IPS-20b (cell line): ENCODE results near the gene TAB2.

Experiments used
- H3K27ac ChIP-seq: one replicate; pipeline ENCODE4 v1.5.1; 2013; ENCODE audit warnings: low read length
- H3K27me3 ChIP-seq: 2 replicates; pipeline ENCODE4 v1.6.1; 2013; ENCODE audit warnings: mild to moderate bottlenecking, low read length, inconsistent platforms; ENCODE audit not compliant: insufficient read depth
- H3K36me3 ChIP-seq: 2 replicates; pipeline ENCODE4 v1.6.1; 2013; ENCODE audit warnings: low read depth, mild to moderate bottlenecking, inconsistent platforms, low read length, moderate library complexity; ENCODE audit not compliant: insufficient read depth
- H3K4me1 ChIP-seq: 2 replicates; pipeline ENCODE4 v1.6.1; 2013; ENCODE audit warnings: mild to moderate bottlenecking, control low read depth, inconsistent platforms, low read length, moderate library complexity; ENCODE audit not compliant: insufficient read depth
- H3K4me3 ChIP-seq: 2 replicates; pipeline ENCODE4 v1.5.1; 2013; ENCODE audit warnings: mild to moderate bottlenecking, low read length, inconsistent platforms
- H3K9ac ChIP-seq: 2 replicates; pipeline ENCODE4 v1.6.1; 2013; ENCODE audit warnings: low read depth, mild to moderate bottlenecking, inconsistent platforms, low read length, moderate library complexity
- H3K9me3 ChIP-seq: 2 replicates; pipeline ENCODE4 v1.6.1; 2013; ENCODE audit warnings: mild to moderate bottlenecking, low read depth, low read length, inconsistent platforms; ENCODE audit not compliant: insufficient read depth

The TAB2 gene

GRCh38 chr6:149449831-149450678, 132.5 kb downstream of the TAB2 start:
- Histone ChIP-seq H3K36me3 (no peaks in the 10 kb centered on the region), H3K9ac (no peak overlapping the region), H3K4me3 (peak overlapping the region; percentile 58; the same call in 1 of the 2 replicates), H3K27ac (no peak overlapping the region), H3K27me3 (peaks cover 55% of the 10 kb centered on the region), H3K9me3 (no peaks in the 10 kb centered on the region), H3K4me1 (no peaks in the 10 kb centered on the region)

GRCh38 chr6:149450679-149451375, 133.3 kb downstream of the TAB2 start:
- Histone ChIP-seq H3K36me3 (no peaks in the 10 kb centered on the region), H3K4me1 (no peaks in the 10 kb centered on the region), H3K4me3 (peak overlapping the region; percentile 58; the same call in 1 of the 2 replicates), H3K27me3 (peaks cover 55% of the 10 kb centered on the region), H3K9ac (no peak overlapping the region), H3K9me3 (no peaks in the 10 kb centered on the region), H3K27ac (no peak overlapping the region)

- no peak overlapping the region for H3K9ac ChIP-seq
- H3K9me3 ChIP-seq, result no peaks in the 10 kb centered on the region
- H3K27ac ChIP-seq, result no peak overlapping the region
- peaks cover 55% of the 10 kb centered on the region for H3K27me3 ChIP-seq
- no peaks in the 10 kb centered on the region for H3K36me3 ChIP-seq
- peak overlapping the region; percentile 58 for H3K4me3 ChIP-seq
- H3K4me1 ChIP-seq, result no peaks in the 10 kb centered on the region
Observed at GRCh38 chr6:149451376-149452036, 134.0 kb downstream of the TAB2 start.

- no peaks in the 10 kb centered on the region for H3K9me3 ChIP-seq
- no peaks in the 10 kb centered on the region for H3K4me1 ChIP-seq
- no peak overlapping the region for H3K4me3 ChIP-seq
- no peaks in the 10 kb centered on the region for H3K36me3 ChIP-seq
- peaks cover 55% of the 10 kb centered on the region for H3K27me3 ChIP-seq
- no peak overlapping the region for H3K27ac ChIP-seq
- no peak overlapping the region for H3K9ac ChIP-seq
Observed at GRCh38 chr6:149452037-149452939, 134.8 kb downstream of the TAB2 start.

- Histone ChIP-seq H3K27ac (no peak overlapping the region), H3K4me3 (no peak overlapping the region), H3K4me1 (no peaks in the 10 kb centered on the region), H3K9me3 (no peaks in the 10 kb centered on the region), H3K36me3 (no peaks in the 10 kb centered on the region), H3K9ac (no peak overlapping the region), H3K27me3 (peaks cover 52% of the 10 kb centered on the region)
Observed at GRCh38 chr6:149453597-149454345, 136.3 kb downstream of the TAB2 start.

- Histone ChIP-seq H3K36me3 (no peaks in the 10 kb centered on the region), H3K9ac (no peak overlapping the region), H3K27ac (no peak overlapping the region)
Observed at GRCh38 chr6:149454346-149454848, 136.9 kb downstream of the TAB2 start.

GRCh38 chr6:149455031-149455732, 137.7 kb downstream of the TAB2 start:
- Histone ChIP-seq H3K27ac (no peak overlapping the region), H3K4me1 (no peaks in the 10 kb centered on the region), H3K4me3 (no peak overlapping the region), H3K27me3 (peaks cover 40% of the 10 kb centered on the region), H3K9me3 (no peaks in the 10 kb centered on the region), H3K9ac (no peak overlapping the region), H3K36me3 (no peaks in the 10 kb centered on the region)

More at GRCh38 chr6:149454346-149454848, 136.9 kb downstream of the TAB2 start:
- Histone ChIP-seq H3K9me3 (no peaks in the 10 kb centered on the region), H3K4me3 (no peak overlapping the region), H3K27me3 (peaks cover 48% of the 10 kb centered on the region), H3K4me1 (no peaks in the 10 kb centered on the region)

- no peak overlapping the region for H3K4me3 ChIP-seq
- H3K4me1 ChIP-seq, result no peaks in the 10 kb centered on the region
- H3K9ac ChIP-seq, result no peak overlapping the region
- peaks cover 27% of the 10 kb centered on the region for H3K27me3 ChIP-seq
- H3K36me3 ChIP-seq, result no peaks in the 10 kb centered on the region
- no peak overlapping the region for H3K27ac ChIP-seq
- H3K9me3 ChIP-seq, result no peaks in the 10 kb centered on the region
Observed at GRCh38 chr6:149456311-149457021, 139.0 kb downstream of the TAB2 start.

GRCh38 chr6:149457316-149457884, 139.9 kb downstream of the TAB2 start:
- Histone ChIP-seq H3K36me3 (no peaks in the 10 kb centered on the region), H3K27me3 (peaks cover 18% of the 10 kb centered on the region), H3K9ac (no peak overlapping the region), H3K9me3 (no peaks in the 10 kb centered on the region), H3K4me1 (no peaks in the 10 kb centered on the region), H3K27ac (no peak overlapping the region), H3K4me3 (no peak overlapping the region)
